PFSK-1 (cell line): Measurements from ENCODE around the gene TBC1D22B.

Experiments
- POLR2AphosphoS5 ChIP-seq: IDR thresholded peaks from 2 replicates; pipeline ENCODE4 v1.6.1; 2012; ENCODE audit warnings: low read depth, mild to moderate bottlenecking, control low read depth, low read length, moderate library complexity
- REST ChIP-seq, 2 experiments: IDR thresholded peaks; 2 replicates each; pipeline versions ENCODE4 v1.6.1 to v1.8.0; 2011 to 2012; ENCODE audit warnings: low read depth in 2 of 2, low read length in 2 of 2, control low read depth in 1 of 2, inconsistent platforms in 1 of 2, mild to moderate bottlenecking in 1 of 2, moderate library complexity in 1 of 2; ENCODE audit not compliant: insufficient read depth in 1 of 2
- SIN3A ChIP-seq: IDR thresholded peaks from 2 replicates; pipeline ENCODE4 v1.6.1; 2012; ENCODE audit warnings: mild to moderate bottlenecking, low read length, moderate library complexity, borderline replicate concordance; ENCODE audit not compliant: insufficient read depth

DNA sequence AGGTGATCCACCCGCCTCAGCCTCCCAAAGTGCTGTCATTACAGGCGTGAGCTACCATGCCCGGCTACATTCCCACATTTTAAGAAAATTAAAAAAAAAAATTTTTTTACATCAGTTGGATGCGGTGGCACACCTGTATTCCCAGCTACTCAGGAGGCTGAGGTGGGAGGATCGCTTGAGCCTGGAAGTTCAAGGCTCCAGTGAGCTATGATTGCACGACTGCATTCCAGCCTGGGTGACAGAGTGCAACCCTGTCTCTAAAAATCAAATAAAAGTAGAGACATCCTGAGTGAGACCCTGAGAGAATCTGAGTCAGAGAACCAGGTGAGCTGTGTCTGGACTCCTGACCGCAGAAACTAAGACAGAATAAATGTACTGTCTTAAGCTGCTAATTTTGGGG lies 48.8 kb upstream of the TBC1D22B start:
- TF ChIP-seq POLR2AphosphoS5 (no peak), REST (IDR thresholded peaks at IDR 0.05; ENCODE audit: insufficient read depth in 1 of 2, low read depth in 2 of 2, low read length in 2 of 2) (no peak), SIN3A (no peak)
